Ovary (tissue), 3 donors: ENCODE measurements around the gene MCUR1.

Experiments
- CTCF ChIP-seq, 3 donors: fragments of 450-650 bp in 2 of 3; fragments of 200-600 bp in 1 of 3; IDR thresholded peaks; one replicate each; pipeline versions ENCODE4 v1.5.1 to v1.8.0; 2016 to 2022; ENCODE audit warnings: antibody characterized with exemption in 3 of 3, mild to moderate bottlenecking in 1 of 3
- EP300 ChIP-seq: sonication (generic); formaldehyde crosslinking; IDR thresholded peaks from one replicate; pipeline ENCODE4 v1.6.1; 2017; ENCODE audit warnings: antibody characterized with exemption
- donor health status: DM: no; HTN: no; CAD: no.

DNA sequence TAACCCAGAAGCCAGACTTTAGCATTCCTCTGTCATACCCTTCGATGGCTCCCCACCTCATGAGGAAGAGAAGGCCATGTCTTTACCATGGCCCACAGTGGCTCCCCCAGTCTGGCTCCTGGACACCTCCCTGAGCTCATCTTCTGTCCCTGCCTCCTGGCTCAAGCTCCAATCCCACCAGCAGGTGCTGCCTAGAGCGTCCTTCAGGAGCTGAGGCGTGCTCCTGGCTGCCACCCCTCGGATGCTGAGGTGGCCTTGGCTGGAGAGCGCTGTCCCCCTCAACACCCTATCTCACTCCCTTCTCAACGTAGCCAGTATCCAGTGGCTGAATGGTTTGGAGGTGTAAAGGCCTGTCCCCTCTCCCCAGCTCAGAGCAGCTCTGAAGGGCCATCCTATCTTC is 55.3 kb downstream of the MCUR1 start:
- no peak for TF ChIP-seq CTCF (IDR thresholded peaks at IDR 0.05)
- TF ChIP-seq EP300: no peak
